ENCODE results near the gene ECE2. TPM values are rescaled to one million over a fixed set of nuclear protein-coding genes. Genes with fewer than 3 reads are reported as not detected.

ECE2 gene
- total RNA-seq, 1 experiment from 2014 or later = 0.46 TPM

DNA sequence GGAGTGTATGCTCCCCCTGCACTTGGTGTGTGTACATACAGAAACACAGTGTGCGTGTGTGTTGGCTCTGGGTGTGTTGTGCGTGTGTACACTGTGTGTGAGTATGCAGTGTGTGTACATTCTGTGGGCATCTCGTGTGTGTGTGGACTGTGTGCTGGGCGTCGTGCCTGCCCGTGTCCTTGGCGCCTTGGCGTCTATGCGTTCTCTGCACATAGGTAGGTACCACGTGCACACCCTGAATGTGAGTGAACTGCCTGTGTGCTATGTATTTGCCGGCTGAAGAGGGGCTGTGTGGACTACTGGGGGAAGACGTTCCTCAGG, 481 bp upstream of the ECE2 start:
- no peak for DNase-seq (ENCODE audit: low spot score)
- peaks cover 57% of the 10 kb centered on the region for H3K27me3 Mint-ChIP-seq (ENCODE audit: low read depth)
- H3K27ac Mint-ChIP-seq = no peak overlapping the region
- ATAC-seq = no peak; the same call in 1 of the 2 replicates
- H3K4me3 Mint-ChIP-seq = peak overlapping the region; percentile 74
- H3K9me3 Mint-ChIP-seq = no peaks in the 10 kb centered on the region
- H3K36me3 Mint-ChIP-seq = no peaks in the 10 kb centered on the region
- peaks cover 5% of the 10 kb centered on the region for H3K4me1 Mint-ChIP-seq
- TF ChIP-seq, protein P1, sequence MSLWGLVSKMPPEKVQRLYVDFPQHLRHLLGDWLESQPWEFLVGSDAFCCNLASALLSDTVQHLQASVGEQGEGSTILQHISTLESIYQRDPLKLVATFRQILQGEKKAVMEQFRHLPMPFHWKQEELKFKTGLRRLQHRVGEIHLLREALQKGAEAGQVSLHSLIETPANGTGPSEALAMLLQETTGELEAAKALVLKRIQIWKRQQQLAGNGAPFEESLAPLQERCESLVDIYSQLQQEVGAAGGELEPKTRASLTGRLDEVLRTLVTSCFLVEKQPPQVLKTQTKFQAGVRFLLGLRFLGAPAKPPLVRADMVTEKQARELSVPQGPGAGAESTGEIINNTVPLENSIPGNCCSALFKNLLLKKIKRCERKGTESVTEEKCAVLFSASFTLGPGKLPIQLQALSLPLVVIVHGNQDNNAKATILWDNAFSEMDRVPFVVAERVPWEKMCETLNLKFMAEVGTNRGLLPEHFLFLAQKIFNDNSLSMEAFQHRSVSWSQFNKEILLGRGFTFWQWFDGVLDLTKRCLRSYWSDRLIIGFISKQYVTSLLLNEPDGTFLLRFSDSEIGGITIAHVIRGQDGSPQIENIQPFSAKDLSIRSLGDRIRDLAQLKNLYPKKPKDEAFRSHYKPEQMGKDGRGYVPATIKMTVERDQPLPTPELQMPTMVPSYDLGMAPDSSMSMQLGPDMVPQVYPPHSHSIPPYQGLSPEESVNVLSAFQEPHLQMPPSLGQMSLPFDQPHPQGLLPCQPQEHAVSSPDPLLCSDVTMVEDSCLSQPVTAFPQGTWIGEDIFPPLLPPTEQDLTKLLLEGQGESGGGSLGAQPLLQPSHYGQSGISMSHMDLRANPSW (CRISPR knock-in tag; conservative IDR thresholded peaks at IDR 0.05; ENCODE audit: low read depth) = no peak
- TF ChIP-seq NFATC4 (CRISPR knock-in tag; IDR thresholded peaks at IDR 0.05) (no peak), NR3C1 (CRISPR knock-in tag; conservative IDR thresholded peaks at IDR 0.05; ENCODE audit: low read depth) (no peak), CBFB (CRISPR knock-in tag; IDR thresholded peaks at IDR 0.05; ENCODE audit: low read depth) (no peak), RELA (CRISPR knock-in tag; IDR thresholded peaks at IDR 0.05; ENCODE audit: borderline replicate concordance) (no peak), FOXK1 (CRISPR knock-in tag; IDR thresholded peaks at IDR 0.05) (no peak), ZNF232 (CRISPR knock-in tag; IDR thresholded peaks at IDR 0.05) (no peak), GRHL2 (CRISPR knock-in tag; IDR thresholded peaks at IDR 0.05; ENCODE audit: insufficient replicate concordance, severe bottlenecking) (no peak)
- TF ChIP-seq, protein P2, sequence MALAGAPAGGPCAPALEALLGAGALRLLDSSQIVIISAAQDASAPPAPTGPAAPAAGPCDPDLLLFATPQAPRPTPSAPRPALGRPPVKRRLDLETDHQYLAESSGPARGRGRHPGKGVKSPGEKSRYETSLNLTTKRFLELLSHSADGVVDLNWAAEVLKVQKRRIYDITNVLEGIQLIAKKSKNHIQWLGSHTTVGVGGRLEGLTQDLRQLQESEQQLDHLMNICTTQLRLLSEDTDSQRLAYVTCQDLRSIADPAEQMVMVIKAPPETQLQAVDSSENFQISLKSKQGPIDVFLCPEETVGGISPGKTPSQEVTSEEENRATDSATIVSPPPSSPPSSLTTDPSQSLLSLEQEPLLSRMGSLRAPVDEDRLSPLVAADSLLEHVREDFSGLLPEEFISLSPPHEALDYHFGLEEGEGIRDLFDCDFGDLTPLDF (CRISPR knock-in tag; IDR thresholded peaks at IDR 0.05) = no peak
- TF ChIP-seq, protein P3, sequence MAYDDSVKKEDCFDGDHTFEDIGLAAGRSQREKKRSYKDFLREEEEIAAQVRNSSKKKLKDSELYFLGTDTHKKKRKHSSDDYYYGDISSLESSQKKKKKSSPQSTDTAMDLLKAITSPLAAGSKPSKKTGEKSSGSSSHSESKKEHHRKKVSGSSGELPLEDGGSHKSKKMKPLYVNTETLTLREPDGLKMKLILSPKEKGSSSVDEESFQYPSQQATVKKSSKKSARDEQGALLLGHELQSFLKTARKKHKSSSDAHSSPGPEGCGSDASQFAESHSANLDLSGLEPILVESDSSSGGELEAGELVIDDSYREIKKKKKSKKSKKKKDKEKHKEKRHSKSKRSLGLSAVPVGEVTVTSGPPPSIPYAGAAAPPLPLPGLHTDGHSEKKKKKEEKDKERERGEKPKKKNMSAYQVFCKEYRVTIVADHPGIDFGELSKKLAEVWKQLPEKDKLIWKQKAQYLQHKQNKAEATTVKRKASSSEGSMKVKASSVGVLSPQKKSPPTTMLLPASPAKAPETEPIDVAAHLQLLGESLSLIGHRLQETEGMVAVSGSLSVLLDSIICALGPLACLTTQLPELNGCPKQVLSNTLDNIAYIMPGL (CRISPR knock-in tag; IDR thresholded peaks at IDR 0.05) = no peak
- TF ChIP-seq, protein P4, sequence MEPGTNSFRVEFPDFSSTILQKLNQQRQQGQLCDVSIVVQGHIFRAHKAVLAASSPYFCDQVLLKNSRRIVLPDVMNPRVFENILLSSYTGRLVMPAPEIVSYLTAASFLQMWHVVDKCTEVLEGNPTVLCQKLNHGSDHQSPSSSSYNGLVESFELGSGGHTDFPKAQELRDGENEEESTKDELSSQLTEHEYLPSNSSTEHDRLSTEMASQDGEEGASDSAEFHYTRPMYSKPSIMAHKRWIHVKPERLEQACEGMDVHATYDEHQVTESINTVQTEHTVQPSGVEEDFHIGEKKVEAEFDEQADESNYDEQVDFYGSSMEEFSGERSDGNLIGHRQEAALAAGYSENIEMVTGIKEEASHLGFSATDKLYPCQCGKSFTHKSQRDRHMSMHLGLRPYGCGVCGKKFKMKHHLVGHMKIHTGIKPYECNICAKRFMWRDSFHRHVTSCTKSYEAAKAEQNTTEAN (CRISPR knock-in tag; IDR thresholded peaks at IDR 0.05) = no peak
- CTCF ChIA-PET = interaction anchor here (0.8 to 1.0 kb wide), 2 partner anchors 10 to 15 kb away, joined by 3 read pairs; no protein-coding TSS in a partner anchor
- POLR2A ChIA-PET = no interaction called here

DNA sequence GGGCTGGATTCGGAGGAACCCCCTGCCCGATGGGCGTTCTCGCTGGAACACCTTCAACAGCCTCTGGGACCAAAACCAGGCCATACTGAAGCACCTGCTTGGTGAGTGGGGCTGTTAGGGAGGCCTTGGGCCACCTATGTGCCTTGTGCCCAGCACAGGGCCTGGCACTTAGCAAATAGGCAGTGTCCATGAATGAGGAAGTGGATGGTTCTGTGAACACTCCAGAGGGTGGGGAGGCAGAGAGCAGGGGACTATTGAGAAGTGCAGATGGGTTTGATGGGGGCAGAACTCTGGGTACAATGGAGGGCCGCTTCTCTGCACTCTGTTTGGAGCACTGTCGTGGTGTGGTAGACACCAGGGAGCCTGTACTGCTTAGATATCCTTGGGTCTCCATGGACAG, 1.5 kb downstream of the ECE2 start:
- Mint-ChIP-seq H3K27ac (no peak overlapping the region), H3K4me1 (peaks cover 5% of the 10 kb centered on the region)
- POLR2A ChIA-PET = no interaction called here

More for the DNA sequence above, 1.5 kb downstream of the ECE2 start:
- no peaks in the 10 kb centered on the region for H3K9me3 Mint-ChIP-seq
- no peaks in the 10 kb centered on the region for H3K36me3 Mint-ChIP-seq
- H3K27me3 Mint-ChIP-seq (ENCODE audit: low read depth) = peaks cover 57% of the 10 kb centered on the region
- ATAC-seq = no peak
- TF ChIP-seq, protein P1 (CRISPR knock-in tag; conservative IDR thresholded peaks at IDR 0.05; ENCODE audit: low read depth) = no peak
- no peak for TF ChIP-seq MYBL2 (CRISPR knock-in tag; IDR thresholded peaks at IDR 0.05)
- no peak for TF ChIP-seq NFYB (CRISPR knock-in tag; conservative IDR thresholded peaks at IDR 0.05; ENCODE audit: low read depth)
- no peak for TF ChIP-seq IRF2 (CRISPR knock-in tag; IDR thresholded peaks at IDR 0.05; ENCODE audit: borderline replicate concordance, low read depth)
- TF ChIP-seq JAZF1 (CRISPR knock-in tag; IDR thresholded peaks at IDR 0.05) = no peak
- TF ChIP-seq, protein P3 (CRISPR knock-in tag; IDR thresholded peaks at IDR 0.05) = no peak
- TF ChIP-seq FOXK1 (CRISPR knock-in tag; IDR thresholded peaks at IDR 0.05) = no peak
- no peak for TF ChIP-seq ZNF423 (CRISPR knock-in tag; IDR thresholded peaks at IDR 0.05)
- TF ChIP-seq ZNF416 (CRISPR knock-in tag; IDR thresholded peaks at IDR 0.05) = no peak
- TF ChIP-seq ZNF317 (CRISPR knock-in tag; IDR thresholded peaks at IDR 0.05; ENCODE audit: borderline replicate concordance, low read depth) = no peak
- TF ChIP-seq, protein P5, sequence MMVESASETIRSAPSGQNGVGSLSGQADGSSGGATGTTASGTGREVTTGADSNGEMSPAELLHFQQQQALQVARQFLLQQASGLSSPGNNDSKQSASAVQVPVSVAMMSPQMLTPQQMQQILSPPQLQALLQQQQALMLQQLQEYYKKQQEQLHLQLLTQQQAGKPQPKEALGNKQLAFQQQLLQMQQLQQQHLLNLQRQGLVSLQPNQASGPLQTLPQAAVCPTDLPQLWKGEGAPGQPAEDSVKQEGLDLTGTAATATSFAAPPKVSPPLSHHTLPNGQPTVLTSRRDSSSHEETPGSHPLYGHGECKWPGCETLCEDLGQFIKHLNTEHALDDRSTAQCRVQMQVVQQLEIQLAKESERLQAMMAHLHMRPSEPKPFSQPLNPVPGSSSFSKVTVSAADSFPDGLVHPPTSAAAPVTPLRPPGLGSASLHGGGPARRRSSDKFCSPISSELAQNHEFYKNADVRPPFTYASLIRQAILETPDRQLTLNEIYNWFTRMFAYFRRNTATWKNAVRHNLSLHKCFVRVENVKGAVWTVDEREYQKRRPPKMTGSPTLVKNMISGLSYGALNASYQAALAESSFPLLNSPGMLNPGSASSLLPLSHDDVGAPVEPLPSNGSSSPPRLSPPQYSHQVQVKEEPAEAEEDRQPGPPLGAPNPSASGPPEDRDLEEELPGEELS (CRISPR knock-in tag; IDR thresholded peaks at IDR 0.05) = no peak
- no peak overlapping the region for H3K4me3 Mint-ChIP-seq
- no peak for DNase-seq (ENCODE audit: low spot score)
- CTCF ChIA-PET = no interaction called here

Measured in WTC11 (cell line).